ENCODE data around the gene NLRX1. TPM values are rescaled to one million over a fixed set of nuclear protein-coding genes. Genes with fewer than 3 reads are reported as not detected.

Gene NLRX1
- total RNA-seq, 1 donor from 2014 or later, result 1.7 TPM

- no peak overlapping the region for H3K4me3 Mint-ChIP-seq (ENCODE audit: unreplicated experiment)
- H3K27ac Mint-ChIP-seq (ENCODE audit: unreplicated experiment), result no peak overlapping the region
Observed at GRCh38 chr11:119229288-119229672, 60.8 kb downstream of the NLRX1 start.

GRCh38 chr11:119229741-119230140 lies 61.2 kb downstream of the NLRX1 start:
- no peaks in the 10 kb centered on the region for H3K4me1 Mint-ChIP-seq (ENCODE audit: low read depth, unreplicated experiment)

More at GRCh38 chr11:119229288-119229672, 60.8 kb downstream of the NLRX1 start:
- no peaks in the 10 kb centered on the region for H3K36me3 Mint-ChIP-seq (ENCODE audit: unreplicated experiment)
- no peak for TF ChIP-seq CTCF (IDR thresholded peaks at IDR 0.05; ENCODE audit: partially characterized antibody, unreplicated experiment)
- no peaks in the 10 kb centered on the region for H3K27me3 Mint-ChIP-seq (ENCODE audit: unreplicated experiment)
- no peak for DNase-seq
- H3K4me1 Mint-ChIP-seq (ENCODE audit: low read depth, unreplicated experiment), result no peaks in the 10 kb centered on the region
- no peaks in the 10 kb centered on the region for H3K9me3 Mint-ChIP-seq (ENCODE audit: unreplicated experiment)

More at GRCh38 chr11:119229741-119230140, 61.2 kb downstream of the NLRX1 start:
- no peak overlapping the region for H3K4me3 Mint-ChIP-seq (ENCODE audit: unreplicated experiment)
- H3K9me3 Mint-ChIP-seq (ENCODE audit: unreplicated experiment), result no peaks in the 10 kb centered on the region
- no peak for DNase-seq
- H3K27ac Mint-ChIP-seq (ENCODE audit: unreplicated experiment), result no peak overlapping the region
- no peak for TF ChIP-seq CTCF (IDR thresholded peaks at IDR 0.05; ENCODE audit: partially characterized antibody, unreplicated experiment)
- no peaks in the 10 kb centered on the region for H3K36me3 Mint-ChIP-seq (ENCODE audit: unreplicated experiment)
- H3K27me3 Mint-ChIP-seq (ENCODE audit: unreplicated experiment), result no peaks in the 10 kb centered on the region

Other genes starting within 250 kb of the NLRX1 start
- 13.0 TPM for gene BCL9L, start 242.8 kb upstream of the NLRX1 start, total RNA-seq (ENCODE audit: unreplicated experiment)
- gene UPK2, start 212.4 kb upstream of the NLRX1 start, total RNA-seq (ENCODE audit: unreplicated experiment), result not detected
- not detected for gene FOXR1, start 197.0 kb upstream of the NLRX1 start, total RNA-seq (ENCODE audit: unreplicated experiment)
- gene CENATAC, start 170.6 kb upstream of the NLRX1 start, total RNA-seq (ENCODE audit: unreplicated experiment), result 72.3 TPM
- gene RPS25, start 150.4 kb upstream of the NLRX1 start, total RNA-seq (ENCODE audit: unreplicated experiment), result 673 TPM
- 85.1 TPM for gene TRAPPC4, start 150.0 kb upstream of the NLRX1 start, total RNA-seq (ENCODE audit: unreplicated experiment)
- gene SLC37A4, start 137.8 kb upstream of the NLRX1 start, total RNA-seq (ENCODE audit: unreplicated experiment), result 21.2 TPM
- gene HYOU1, start 111.5 kb upstream of the NLRX1 start, total RNA-seq (ENCODE audit: unreplicated experiment), result 193 TPM
- 32.7 TPM for gene VPS11, start 100.9 kb upstream of the NLRX1 start, total RNA-seq (ENCODE audit: unreplicated experiment)
- 30.4 TPM for gene HMBS, start 83.8 kb upstream of the NLRX1 start, total RNA-seq (ENCODE audit: unreplicated experiment)
- gene DPAGT1, start 66.9 kb upstream of the NLRX1 start, total RNA-seq (ENCODE audit: unreplicated experiment), result 36.1 TPM
- gene C2CD2L, start 61.4 kb upstream of the NLRX1 start, total RNA-seq (ENCODE audit: unreplicated experiment), result 32.8 TPM
- gene HINFP, start 47.1 kb upstream of the NLRX1 start, total RNA-seq (ENCODE audit: unreplicated experiment), result 58.1 TPM
- gene ABCG4, start 19.7 kb upstream of the NLRX1 start, total RNA-seq (ENCODE audit: unreplicated experiment), result 2.4 TPM
- gene NHERF4, start 16.8 kb downstream of the NLRX1 start, total RNA-seq (ENCODE audit: unreplicated experiment), result not detected
- 40.5 TPM for gene CBL, start 37.6 kb downstream of the NLRX1 start, total RNA-seq (ENCODE audit: unreplicated experiment)
- gene MCAM, start 148.4 kb downstream of the NLRX1 start, total RNA-seq (ENCODE audit: unreplicated experiment), result 11.4 TPM
- gene RNF26, start 165.8 kb downstream of the NLRX1 start, total RNA-seq (ENCODE audit: unreplicated experiment), result 20.6 TPM
- gene C1QTNF5, start 172.2 kb downstream of the NLRX1 start, total RNA-seq (ENCODE audit: unreplicated experiment), result 0.32 TPM
- gene MFRP, start 178.0 kb downstream of the NLRX1 start, total RNA-seq (ENCODE audit: unreplicated experiment), result not detected
- 2.6 TPM for gene USP2, start 213.0 kb downstream of the NLRX1 start, total RNA-seq (ENCODE audit: unreplicated experiment)

All from glutamatergic neuron (in vitro differentiated cells).